Fibroblast of mammary gland (primary cell): ENCODE results near the gene PLCG2.

ENCODE experiments used
- DNase-seq: peaks from one replicate; pipeline ENCODE4 v3.0.0-alpha.2; 2010; ENCODE audit warnings: low read depth
- H3K4me3 ChIP-seq: 2 replicates; pipeline ENCODE4 v1.5.1; 2011; ENCODE audit warnings: low read depth, mild to moderate bottlenecking, low read length, moderate library complexity; ENCODE audit not compliant: control insufficient read depth
- TF ChIP-seq, protein P1 (sequence below): conservative IDR thresholded peaks from 2 replicates; pipeline ENCODE4 v1.5.1; 2011; ENCODE audit warnings: low read depth, low read length, inconsistent platforms; ENCODE audit not compliant: control insufficient read depth, insufficient read depth

Gene PLCG2

DNA sequence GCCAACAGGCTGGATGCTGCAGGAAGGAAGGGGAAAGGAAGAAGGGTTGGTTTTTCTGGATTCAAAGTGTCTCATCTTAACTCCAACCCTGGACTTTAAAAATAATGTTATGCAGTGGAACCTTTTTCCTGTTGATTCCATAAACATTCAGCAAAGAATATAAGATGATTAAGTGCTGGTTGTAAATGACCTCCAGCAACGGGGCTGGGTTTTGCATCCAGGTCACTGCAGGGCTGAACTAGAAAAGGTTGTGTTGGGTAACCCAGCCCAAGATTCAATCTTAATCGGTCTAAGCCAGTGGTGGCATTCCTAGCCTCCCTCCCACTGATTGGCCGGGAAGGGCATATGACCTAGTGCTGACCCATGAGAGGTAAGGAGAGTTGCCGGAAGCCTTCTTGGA, 34.2 kb upstream of the PLCG2 start:
- no peak overlapping the region for H3K4me3 ChIP-seq
- TF ChIP-seq, protein P1, sequence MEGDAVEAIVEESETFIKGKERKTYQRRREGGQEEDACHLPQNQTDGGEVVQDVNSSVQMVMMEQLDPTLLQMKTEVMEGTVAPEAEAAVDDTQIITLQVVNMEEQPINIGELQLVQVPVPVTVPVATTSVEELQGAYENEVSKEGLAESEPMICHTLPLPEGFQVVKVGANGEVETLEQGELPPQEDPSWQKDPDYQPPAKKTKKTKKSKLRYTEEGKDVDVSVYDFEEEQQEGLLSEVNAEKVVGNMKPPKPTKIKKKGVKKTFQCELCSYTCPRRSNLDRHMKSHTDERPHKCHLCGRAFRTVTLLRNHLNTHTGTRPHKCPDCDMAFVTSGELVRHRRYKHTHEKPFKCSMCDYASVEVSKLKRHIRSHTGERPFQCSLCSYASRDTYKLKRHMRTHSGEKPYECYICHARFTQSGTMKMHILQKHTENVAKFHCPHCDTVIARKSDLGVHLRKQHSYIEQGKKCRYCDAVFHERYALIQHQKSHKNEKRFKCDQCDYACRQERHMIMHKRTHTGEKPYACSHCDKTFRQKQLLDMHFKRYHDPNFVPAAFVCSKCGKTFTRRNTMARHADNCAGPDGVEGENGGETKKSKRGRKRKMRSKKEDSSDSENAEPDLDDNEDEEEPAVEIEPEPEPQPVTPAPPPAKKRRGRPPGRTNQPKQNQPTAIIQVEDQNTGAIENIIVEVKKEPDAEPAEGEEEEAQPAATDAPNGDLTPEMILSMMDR: no peak
- no peak for DNase-seq

GRCh38 chr16:81745704-81746558, 33.2 kb upstream of the PLCG2 start:
- DNase-seq: peak; percentile 41
- TF ChIP-seq, protein P1: no peak
- peak overlapping the region; percentile 38 for H3K4me3 ChIP-seq

- TF ChIP-seq, protein P1: no peak
- DNase-seq: no peak
- H3K4me3 ChIP-seq: peak overlapping the region; percentile 38
These were observed 32.5 kb upstream of the PLCG2 start for GRCh38 chr16:81746566-81746965.

- TF ChIP-seq, protein P1: no peak
- DNase-seq: no peak
- no peak overlapping the region for H3K4me3 ChIP-seq
These were observed 30.5 kb upstream of the PLCG2 start for GRCh38 chr16:81748476-81749198.

- TF ChIP-seq, protein P1: no peak
- no peak for DNase-seq
- no peak overlapping the region for H3K4me3 ChIP-seq
These were observed 26.7 kb upstream of the PLCG2 start for GRCh38 chr16:81752225-81752875.

DNA sequence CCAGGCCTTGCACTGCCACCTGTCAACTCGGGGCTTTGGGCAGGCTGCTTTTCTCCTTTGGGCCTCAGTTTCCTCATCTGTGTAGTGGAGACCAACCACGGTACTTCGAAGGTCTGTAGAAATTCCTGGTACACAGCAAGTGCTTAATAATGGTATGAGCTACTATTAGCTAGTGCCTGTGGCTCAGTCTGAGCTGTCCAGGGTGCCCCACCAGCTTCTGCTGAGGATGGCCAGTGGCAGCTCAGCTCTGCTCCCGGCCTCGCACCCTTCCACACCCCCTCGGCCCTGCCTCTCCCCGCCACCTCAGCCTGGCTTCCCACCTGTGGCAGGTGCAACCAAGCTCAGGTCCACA, 26.2 kb upstream of the PLCG2 start:
- DNase-seq: no peak
- H3K4me3 ChIP-seq: no peak overlapping the region
- TF ChIP-seq, protein P1: no peak
